ENCODE measurements around the gene ADGRA1.

ADGRA1 gene

DNA sequence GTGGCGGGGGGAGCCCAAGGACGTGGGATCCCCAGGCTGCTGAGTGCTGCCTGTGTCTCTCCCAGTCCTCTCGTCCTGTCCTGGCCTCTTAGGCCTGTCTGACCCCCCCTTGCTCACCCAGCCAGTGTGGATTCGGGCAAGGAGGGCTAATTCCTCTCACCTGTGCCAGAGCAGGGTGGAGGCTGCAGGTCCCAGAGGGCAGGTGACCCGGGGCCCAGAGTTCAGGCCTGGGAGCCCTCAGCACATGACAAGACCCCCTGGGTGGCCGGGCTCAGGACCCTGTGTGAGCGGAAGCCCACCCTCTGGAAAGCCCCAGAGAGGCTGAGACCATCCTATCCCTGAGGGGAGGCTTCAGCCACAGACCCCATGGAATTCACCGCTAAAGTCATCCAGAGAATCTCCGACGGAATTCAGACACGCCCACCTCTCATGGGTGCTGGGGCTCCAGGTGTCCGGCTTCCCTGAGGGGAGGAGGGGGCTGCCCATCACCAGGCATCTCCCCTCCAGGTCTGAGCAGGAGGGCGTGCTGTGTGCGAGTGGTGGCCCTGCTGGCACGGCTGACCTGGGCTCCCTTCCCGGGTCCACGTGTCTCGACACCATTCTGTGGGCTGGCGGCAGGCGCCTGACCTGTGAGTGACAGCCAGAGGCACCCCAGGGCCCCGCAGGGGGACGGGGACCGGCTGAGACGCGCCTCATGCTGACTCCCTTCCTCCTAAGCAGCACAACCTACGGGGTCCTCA, 77.3 kb downstream of the ADGRA1 start:
- ATAC-seq = no peak
- TF ChIP-seq RARB (CRISPR knock-in tag; IDR thresholded peaks at IDR 0.05) = no peak
- TF ChIP-seq OSR1 (CRISPR knock-in tag; IDR thresholded peaks at IDR 0.05) = no peak
- TF ChIP-seq SNAI2 (CRISPR knock-in tag; IDR thresholded peaks at IDR 0.05) = no peak
- TF ChIP-seq, protein P1, sequence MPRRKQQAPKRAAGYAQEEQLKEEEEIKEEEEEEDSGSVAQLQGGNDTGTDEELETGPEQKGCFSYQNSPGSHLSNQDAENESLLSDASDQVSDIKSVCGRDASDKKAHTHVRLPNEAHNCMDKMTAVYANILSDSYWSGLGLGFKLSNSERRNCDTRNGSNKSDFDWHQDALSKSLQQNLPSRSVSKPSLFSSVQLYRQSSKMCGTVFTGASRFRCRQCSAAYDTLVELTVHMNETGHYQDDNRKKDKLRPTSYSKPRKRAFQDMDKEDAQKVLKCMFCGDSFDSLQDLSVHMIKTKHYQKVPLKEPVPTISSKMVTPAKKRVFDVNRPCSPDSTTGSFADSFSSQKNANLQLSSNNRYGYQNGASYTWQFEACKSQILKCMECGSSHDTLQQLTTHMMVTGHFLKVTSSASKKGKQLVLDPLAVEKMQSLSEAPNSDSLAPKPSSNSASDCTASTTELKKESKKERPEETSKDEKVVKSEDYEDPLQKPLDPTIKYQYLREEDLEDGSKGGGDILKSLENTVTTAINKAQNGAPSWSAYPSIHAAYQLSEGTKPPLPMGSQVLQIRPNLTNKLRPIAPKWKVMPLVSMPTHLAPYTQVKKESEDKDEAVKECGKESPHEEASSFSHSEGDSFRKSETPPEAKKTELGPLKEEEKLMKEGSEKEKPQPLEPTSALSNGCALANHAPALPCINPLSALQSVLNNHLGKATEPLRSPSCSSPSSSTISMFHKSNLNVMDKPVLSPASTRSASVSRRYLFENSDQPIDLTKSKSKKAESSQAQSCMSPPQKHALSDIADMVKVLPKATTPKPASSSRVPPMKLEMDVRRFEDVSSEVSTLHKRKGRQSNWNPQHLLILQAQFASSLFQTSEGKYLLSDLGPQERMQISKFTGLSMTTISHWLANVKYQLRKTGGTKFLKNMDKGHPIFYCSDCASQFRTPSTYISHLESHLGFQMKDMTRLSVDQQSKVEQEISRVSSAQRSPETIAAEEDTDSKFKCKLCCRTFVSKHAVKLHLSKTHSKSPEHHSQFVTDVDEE (CRISPR knock-in tag; IDR thresholded peaks at IDR 0.05) = no peak
- TF ChIP-seq BACH2 (CRISPR knock-in tag; IDR thresholded peaks at IDR 0.05; ENCODE audit: borderline replicate concordance) = no peak
- TF ChIP-seq TOX (CRISPR knock-in tag; IDR thresholded peaks at IDR 0.05; ENCODE audit: borderline replicate concordance) = no peak
- TF ChIP-seq, protein P2, sequence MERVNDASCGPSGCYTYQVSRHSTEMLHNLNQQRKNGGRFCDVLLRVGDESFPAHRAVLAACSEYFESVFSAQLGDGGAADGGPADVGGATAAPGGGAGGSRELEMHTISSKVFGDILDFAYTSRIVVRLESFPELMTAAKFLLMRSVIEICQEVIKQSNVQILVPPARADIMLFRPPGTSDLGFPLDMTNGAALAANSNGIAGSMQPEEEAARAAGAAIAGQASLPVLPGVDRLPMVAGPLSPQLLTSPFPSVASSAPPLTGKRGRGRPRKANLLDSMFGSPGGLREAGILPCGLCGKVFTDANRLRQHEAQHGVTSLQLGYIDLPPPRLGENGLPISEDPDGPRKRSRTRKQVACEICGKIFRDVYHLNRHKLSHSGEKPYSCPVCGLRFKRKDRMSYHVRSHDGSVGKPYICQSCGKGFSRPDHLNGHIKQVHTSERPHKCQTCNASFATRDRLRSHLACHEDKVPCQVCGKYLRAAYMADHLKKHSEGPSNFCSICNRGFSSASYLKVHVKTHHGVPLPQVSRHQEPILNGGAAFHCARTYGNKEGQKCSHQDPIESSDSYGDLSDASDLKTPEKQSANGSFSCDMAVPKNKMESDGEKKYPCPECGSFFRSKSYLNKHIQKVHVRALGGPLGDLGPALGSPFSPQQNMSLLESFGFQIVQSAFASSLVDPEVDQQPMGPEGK (CRISPR knock-in tag; IDR thresholded peaks at IDR 0.05; ENCODE audit: borderline replicate concordance) = no peak
- no peak for TF ChIP-seq GLIS3 (CRISPR knock-in tag; IDR thresholded peaks at IDR 0.05)
- TF ChIP-seq, protein P3, sequence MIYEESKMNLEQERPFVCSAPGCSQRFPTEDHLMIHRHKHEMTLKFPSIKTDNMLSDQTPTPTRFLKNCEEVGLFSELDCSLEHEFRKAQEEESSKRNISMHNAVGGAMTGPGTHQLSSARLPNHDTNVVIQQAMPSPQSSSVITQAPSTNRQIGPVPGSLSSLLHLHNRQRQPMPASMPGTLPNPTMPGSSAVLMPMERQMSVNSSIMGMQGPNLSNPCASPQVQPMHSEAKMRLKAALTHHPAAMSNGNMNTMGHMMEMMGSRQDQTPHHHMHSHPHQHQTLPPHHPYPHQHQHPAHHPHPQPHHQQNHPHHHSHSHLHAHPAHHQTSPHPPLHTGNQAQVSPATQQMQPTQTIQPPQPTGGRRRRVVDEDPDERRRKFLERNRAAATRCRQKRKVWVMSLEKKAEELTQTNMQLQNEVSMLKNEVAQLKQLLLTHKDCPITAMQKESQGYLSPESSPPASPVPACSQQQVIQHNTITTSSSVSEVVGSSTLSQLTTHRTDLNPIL (CRISPR knock-in tag; IDR thresholded peaks at IDR 0.05; ENCODE audit: low read depth) = no peak
- no peak for TF ChIP-seq CSDC2 (CRISPR knock-in tag; IDR thresholded peaks at IDR 0.05)
- TF ChIP-seq ZNF70 (CRISPR knock-in tag; IDR thresholded peaks at IDR 0.05) = no peak
- no peak for TF ChIP-seq ZFP3 (CRISPR knock-in tag; IDR thresholded peaks at IDR 0.05)
- TF ChIP-seq ESRRG (CRISPR knock-in tag; IDR thresholded peaks at IDR 0.05) = no peak
- TF ChIP-seq PPARA (CRISPR knock-in tag; IDR thresholded peaks at IDR 0.05; ENCODE audit: borderline replicate concordance) = no peak

DNA sequence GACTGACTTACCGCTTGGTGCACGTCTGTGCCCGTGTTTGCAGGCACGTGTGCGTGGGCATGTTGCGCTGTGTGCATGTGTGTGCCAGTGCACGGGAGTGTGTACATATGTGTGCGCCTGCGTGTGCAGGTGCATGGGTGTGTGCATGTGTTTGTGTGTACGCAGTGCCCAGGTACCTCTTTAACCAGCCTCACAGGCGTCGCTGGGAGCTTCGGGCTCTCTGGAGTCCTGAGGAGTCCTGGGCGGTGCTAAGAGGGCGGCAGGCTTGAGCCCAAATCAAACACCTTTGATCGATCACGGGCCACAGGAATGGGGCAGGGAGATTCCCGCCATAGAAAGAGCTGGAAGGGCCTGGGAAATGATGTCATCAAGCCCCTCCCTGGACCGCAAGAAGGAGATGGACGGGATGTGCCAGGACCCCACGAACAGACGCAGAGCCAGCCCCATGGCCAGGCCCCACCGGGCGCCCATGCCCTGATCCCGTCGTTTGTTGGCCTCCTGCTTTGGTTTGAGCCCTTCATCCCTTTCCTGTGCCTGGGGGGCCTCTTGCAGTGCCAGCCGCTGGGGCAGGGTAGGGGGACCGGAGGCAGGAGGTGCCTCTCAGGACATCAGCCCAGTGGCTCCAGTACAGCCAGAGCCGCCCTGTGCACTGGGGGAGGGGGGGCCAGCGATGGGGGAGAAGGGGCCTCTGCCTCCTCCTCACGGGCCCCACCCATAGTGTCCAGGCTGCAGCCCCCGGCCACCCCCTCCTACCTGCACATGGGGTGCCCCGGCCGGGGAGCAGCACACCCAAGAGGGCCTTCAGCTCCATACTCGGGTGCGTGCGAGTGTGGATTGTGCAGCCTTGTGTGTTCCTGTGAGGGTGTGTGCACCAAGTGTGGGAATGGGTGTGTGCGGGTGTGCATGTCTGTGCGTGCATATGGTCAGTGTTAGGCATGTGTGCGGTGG, 78.1 kb downstream of the ADGRA1 start:
- no peak for ATAC-seq
- no peak for TF ChIP-seq CSDC2 (CRISPR knock-in tag; IDR thresholded peaks at IDR 0.05)
- TF ChIP-seq BACH2 (CRISPR knock-in tag; IDR thresholded peaks at IDR 0.05; ENCODE audit: borderline replicate concordance) = no peak

DNA sequence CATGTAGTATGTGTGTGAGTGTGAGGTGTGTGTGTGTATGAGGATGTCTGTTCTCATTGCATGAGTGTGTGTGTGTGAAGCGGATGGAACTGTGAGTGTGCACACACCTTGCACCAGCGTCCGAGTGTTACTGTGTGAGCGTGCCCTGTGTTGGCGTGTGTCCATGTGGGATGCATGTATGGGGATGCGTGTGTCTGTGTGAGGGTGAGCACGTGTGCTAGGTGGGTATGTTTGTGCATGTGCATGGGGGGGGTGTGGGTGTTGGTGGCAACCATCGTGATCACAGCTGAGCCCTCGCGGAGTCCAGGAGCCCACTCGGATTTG, 78.7 kb downstream of the ADGRA1 start:
- no peak for ATAC-seq
- TF ChIP-seq, protein P1 (CRISPR knock-in tag; IDR thresholded peaks at IDR 0.05) = no peak
- TF ChIP-seq ZNF70 (CRISPR knock-in tag; IDR thresholded peaks at IDR 0.05) (no peak), RARB (CRISPR knock-in tag; IDR thresholded peaks at IDR 0.05) (no peak), ISL1 (CRISPR knock-in tag; IDR thresholded peaks at IDR 0.05) (no peak), ZNF8 (CRISPR knock-in tag; IDR thresholded peaks at IDR 0.05) (no peak), ESRRG (CRISPR knock-in tag; IDR thresholded peaks at IDR 0.05) (no peak), SNAI2 (CRISPR knock-in tag; IDR thresholded peaks at IDR 0.05) (no peak), CSDC2 (CRISPR knock-in tag; IDR thresholded peaks at IDR 0.05) (no peak), PPARA (CRISPR knock-in tag; IDR thresholded peaks at IDR 0.05; ENCODE audit: borderline replicate concordance) (no peak), ARNTL (CRISPR knock-in tag; IDR thresholded peaks at IDR 0.05; ENCODE audit: borderline replicate concordance, low read depth) (no peak), TOX (CRISPR knock-in tag; IDR thresholded peaks at IDR 0.05; ENCODE audit: borderline replicate concordance) (no peak), TCF4 (CRISPR knock-in tag; IDR thresholded peaks at IDR 0.05; ENCODE audit: borderline replicate concordance) (no peak), BACH2 (CRISPR knock-in tag; IDR thresholded peaks at IDR 0.05; ENCODE audit: borderline replicate concordance) (no peak), OSR1 (CRISPR knock-in tag; IDR thresholded peaks at IDR 0.05) (no peak), GLIS3 (CRISPR knock-in tag; IDR thresholded peaks at IDR 0.05) (no peak)
- TF ChIP-seq, protein P4, sequence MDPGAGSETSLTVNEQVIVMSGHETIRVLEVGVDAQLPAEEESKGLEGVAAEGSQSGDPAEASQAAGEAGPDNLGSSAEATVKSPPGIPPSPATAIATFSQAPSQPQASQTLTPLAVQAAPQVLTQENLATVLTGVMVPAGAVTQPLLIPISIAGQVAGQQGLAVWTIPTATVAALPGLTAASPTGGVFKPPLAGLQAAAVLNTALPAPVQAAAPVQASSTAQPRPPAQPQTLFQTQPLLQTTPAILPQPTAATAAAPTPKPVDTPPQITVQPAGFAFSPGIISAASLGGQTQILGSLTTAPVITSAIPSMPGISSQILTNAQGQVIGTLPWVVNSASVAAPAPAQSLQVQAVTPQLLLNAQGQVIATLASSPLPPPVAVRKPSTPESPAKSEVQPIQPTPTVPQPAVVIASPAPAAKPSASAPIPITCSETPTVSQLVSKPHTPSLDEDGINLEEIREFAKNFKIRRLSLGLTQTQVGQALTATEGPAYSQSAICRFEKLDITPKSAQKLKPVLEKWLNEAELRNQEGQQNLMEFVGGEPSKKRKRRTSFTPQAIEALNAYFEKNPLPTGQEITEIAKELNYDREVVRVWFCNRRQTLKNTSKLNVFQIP (CRISPR knock-in tag; IDR thresholded peaks at IDR 0.05; ENCODE audit: borderline replicate concordance, low read depth) = no peak
- TF ChIP-seq, protein P2 (CRISPR knock-in tag; IDR thresholded peaks at IDR 0.05; ENCODE audit: borderline replicate concordance) = no peak
- TF ChIP-seq, protein P5, sequence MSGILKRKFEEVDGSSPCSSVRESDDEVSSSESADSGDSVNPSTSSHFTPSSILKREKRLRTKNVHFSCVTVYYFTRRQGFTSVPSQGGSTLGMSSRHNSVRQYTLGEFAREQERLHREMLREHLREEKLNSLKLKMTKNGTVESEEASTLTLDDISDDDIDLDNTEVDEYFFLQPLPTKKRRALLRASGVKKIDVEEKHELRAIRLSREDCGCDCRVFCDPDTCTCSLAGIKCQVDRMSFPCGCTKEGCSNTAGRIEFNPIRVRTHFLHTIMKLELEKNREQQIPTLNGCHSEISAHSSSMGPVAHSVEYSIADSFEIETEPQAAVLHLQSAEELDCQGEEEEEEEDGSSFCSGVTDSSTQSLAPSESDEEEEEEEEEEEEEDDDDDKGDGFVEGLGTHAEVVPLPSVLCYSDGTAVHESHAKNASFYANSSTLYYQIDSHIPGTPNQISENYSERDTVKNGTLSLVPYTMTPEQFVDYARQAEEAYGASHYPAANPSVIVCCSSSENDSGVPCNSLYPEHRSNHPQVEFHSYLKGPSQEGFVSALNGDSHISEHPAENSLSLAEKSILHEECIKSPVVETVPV (CRISPR knock-in tag; IDR thresholded peaks at IDR 0.05) = no peak
